WERI-Rb-1 (cell line): ENCODE data around the gene MAPK13.

Experiments used
- DNase-seq: peaks from one replicate; pipeline ENCODE4 v3.0.0-alpha.2; 2020
- H3K27ac ChIP-seq: fragments of 250-450 bp; sonication (Bioruptor Pico); 2 replicates; pipeline ENCODE4 v1.5.1; 2020; ENCODE audit warnings: mild to moderate bottlenecking, moderate library complexity
- H3K27me3 ChIP-seq: fragments of 250-450 bp; sonication (Bioruptor Pico); 2 replicates; pipeline ENCODE4 v1.5.1; 2021; ENCODE audit warnings: mild to moderate bottlenecking, low read depth, moderate library complexity; ENCODE audit not compliant: insufficient read depth, severe bottlenecking
- H3K36me3 ChIP-seq: fragments of 250-450 bp; sonication (Bioruptor Pico); 2 replicates; pipeline ENCODE4 v1.5.1; 2020; ENCODE audit warnings: mild to moderate bottlenecking, moderate library complexity
- H3K4me3 ChIP-seq: 2 replicates; pipeline ENCODE4 v1.5.1; 2011; ENCODE audit warnings: low read depth, mild to moderate bottlenecking, control low read depth, low read length
- H3K9me3 ChIP-seq: fragments of 250-450 bp; sonication (Bioruptor Pico); 2 replicates; pipeline ENCODE4 v1.5.1; 2021; ENCODE audit warnings: mild to moderate bottlenecking, moderate library complexity; ENCODE audit not compliant: severe bottlenecking
- TF ChIP-seq, protein P1 (sequence below): IDR thresholded peaks from 2 replicates; pipeline ENCODE4 v1.5.1; 2011; ENCODE audit warnings: low read depth, mild to moderate bottlenecking, control low read depth, inconsistent platforms, low read length

MAPK13 gene

DNA sequence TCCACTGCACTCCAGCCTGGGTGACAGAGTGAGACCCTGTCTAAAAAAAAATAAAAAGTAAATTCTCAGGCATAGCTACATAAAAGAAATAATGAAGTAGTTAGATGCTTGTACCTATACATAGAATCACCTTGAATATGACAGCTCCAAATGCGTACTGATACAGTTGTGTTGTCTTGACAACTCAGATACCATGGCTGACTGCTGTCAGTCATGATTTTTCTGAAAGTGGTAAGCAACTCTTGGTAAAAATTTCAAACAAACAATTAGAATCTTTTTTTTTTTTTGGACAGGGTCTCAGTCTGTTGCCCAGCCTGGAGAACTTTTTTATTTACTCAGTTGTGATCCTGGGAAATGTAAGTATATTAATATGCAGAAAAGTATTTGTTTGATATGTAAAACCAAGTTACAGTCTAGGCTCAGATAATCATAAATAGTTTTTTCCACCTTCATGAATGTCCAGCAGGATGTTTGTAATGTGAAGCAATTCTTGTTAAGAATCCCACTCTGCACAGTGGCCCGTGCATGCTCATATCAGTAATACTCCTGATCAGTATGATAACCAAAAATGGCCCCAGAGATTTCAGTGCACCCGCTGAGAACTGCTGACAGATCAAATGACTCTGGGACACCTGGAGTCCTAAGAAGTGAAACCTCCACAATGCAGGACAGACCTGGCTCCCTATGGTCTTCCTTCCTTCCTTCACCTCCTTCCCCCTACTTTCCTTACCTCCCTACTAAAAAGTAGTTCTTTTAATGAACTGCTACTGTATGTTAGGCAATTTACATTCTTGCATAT, 14.0 kb upstream of the MAPK13 start:
- Histone ChIP-seq H3K36me3 (peaks cover 5% of the 10 kb centered on the region), H3K27me3 (no peaks in the 10 kb centered on the region), H3K27ac (peak overlapping the region; percentile 49), H3K4me3 (no peak overlapping the region), H3K9me3 (no peaks in the 10 kb centered on the region)
- TF ChIP-seq, protein P1, sequence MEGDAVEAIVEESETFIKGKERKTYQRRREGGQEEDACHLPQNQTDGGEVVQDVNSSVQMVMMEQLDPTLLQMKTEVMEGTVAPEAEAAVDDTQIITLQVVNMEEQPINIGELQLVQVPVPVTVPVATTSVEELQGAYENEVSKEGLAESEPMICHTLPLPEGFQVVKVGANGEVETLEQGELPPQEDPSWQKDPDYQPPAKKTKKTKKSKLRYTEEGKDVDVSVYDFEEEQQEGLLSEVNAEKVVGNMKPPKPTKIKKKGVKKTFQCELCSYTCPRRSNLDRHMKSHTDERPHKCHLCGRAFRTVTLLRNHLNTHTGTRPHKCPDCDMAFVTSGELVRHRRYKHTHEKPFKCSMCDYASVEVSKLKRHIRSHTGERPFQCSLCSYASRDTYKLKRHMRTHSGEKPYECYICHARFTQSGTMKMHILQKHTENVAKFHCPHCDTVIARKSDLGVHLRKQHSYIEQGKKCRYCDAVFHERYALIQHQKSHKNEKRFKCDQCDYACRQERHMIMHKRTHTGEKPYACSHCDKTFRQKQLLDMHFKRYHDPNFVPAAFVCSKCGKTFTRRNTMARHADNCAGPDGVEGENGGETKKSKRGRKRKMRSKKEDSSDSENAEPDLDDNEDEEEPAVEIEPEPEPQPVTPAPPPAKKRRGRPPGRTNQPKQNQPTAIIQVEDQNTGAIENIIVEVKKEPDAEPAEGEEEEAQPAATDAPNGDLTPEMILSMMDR, result no peak
- peak; percentile 8 for DNase-seq

DNA sequence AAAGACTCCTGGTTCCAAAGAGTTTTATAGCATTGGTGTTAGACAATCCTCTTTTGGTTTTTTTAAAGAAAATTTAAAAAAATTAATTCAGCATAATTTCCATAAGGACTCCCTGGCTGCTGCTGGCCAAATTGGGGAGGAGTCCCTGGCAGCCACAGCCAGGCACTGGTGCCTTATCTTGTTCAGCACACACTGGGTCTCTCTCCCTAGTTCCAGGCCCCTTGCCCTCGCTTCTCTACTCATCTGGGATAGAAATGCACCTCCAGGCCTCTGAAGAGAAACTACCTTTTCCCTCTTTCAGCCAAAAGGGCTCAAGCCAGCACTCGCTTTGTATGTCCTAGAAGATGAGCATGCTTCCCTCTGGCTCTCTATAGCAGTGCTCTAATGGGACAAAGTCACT, 13.4 kb upstream of the MAPK13 start:
- Histone ChIP-seq H3K9me3 (no peaks in the 10 kb centered on the region), H3K4me3 (no peak overlapping the region), H3K27ac (peak overlapping the region; percentile 49), H3K27me3 (no peaks in the 10 kb centered on the region), H3K36me3 (no peaks in the 10 kb centered on the region; the same call in 1 of the 2 replicates)
- TF ChIP-seq, protein P1, result no peak
- DNase-seq, result peak; percentile 9

DNA sequence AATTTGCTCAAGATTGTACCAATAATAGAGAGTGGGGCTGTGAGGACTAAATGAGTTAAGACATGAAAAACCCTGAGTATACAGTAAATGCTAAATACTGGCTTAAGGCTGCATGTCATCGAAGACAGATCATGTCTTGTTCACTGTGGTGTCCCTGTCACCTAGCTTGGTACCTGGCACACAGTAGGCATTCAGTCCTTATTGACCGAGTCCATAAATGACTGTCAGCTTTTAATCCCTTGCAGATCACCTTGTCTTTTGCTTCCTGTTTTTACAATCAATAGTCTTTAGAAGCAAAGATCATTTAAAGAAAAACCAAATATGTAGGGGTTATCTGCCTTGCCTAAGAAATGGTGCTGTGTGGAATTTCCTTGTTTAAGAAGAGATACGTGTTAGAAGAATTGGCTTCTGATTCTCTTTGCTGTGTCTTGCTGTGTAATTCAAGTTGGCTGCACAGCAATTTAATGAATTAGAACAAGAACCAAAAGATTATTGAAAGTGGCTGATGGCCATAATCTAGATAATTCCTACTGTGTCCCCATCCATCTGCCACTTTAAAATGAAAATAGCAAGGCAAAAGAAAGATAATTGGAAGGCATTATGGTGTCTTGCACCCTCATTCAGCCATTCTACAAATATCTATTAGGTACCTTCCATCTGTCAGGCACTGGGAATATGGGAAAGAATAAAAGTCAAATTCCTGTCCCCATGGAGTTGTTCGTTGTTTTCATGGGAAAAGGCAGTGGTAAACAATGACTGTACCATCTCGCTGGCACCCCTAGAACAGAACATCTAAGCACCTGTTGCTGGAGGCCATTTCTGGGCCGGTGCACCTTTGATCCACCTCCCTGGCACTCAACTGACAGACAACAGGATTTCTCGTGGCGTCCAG, 12.4 kb upstream of the MAPK13 start:
- H3K9me3 ChIP-seq, result no peaks in the 10 kb centered on the region
- no peaks in the 10 kb centered on the region for H3K36me3 ChIP-seq
- H3K27me3 ChIP-seq, result no peaks in the 10 kb centered on the region
- peak; percentile 30 for DNase-seq
- peak overlapping the region; percentile 49 for H3K27ac ChIP-seq
- TF ChIP-seq, protein P1, result no peak
- H3K4me3 ChIP-seq, result no peak overlapping the region

DNA sequence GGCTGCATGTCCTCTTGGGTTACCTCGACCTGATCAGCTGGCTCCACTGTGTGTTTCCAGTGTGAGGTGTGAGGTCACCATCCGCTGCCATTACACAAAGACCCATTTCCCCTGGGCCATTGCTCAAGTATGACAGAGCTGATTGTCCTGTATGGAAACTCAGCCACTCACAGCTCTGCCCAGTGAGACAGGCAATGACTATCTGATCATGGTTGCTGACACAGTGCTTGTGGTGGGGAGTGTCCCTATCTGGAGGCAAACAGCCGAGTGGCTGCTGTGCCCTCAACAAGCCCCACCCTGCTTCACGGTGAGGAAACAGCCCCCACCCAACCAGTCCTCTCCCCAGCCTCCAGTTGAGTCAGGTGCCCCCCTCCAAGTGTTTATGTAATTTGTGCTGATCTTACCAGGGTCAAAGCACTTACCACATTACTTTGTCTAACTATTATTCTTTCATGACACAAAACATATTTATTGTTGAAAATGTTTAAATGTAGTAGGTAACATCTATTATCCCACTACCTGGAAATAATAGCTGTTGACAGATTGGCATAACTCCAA, 11.7 kb upstream of the MAPK13 start:
- Histone ChIP-seq H3K9me3 (no peaks in the 10 kb centered on the region), H3K27ac (peak overlapping the region; percentile 49), H3K4me3 (no peak overlapping the region), H3K27me3 (no peaks in the 10 kb centered on the region), H3K36me3 (no peaks in the 10 kb centered on the region)
- TF ChIP-seq, protein P1, result no peak
- DNase-seq, result peak; percentile 61

DNA sequence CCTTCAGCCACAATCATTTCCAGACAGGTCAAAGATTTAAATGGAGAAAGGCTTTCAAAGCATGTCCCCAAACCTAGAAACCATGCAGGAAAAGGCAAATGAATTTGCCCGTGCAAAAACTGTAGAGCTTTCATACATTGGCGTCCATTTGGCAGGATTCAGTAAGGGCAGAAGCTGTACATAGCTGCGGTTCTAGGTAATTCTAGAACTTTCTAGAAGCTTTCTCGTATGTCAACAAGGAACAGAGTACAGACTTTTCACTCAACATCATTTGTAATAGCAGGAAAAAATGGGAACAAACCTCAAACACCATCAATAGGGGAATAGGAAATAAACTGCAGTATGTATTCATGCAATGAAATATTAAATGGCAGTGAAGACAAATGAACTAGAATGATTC, 11.1 kb upstream of the MAPK13 start:
- Histone ChIP-seq H3K4me3 (no peak overlapping the region), H3K27me3 (no peaks in the 10 kb centered on the region), H3K9me3 (no peaks in the 10 kb centered on the region), H3K36me3 (no peaks in the 10 kb centered on the region), H3K27ac (peak overlapping the region; percentile 49)
- TF ChIP-seq, protein P1, result no peak
- DNase-seq, result no peak
